HCT116 (cell line): ENCODE measurements around the gene LRP1. TPM values are rescaled to one million over a fixed set of nuclear protein-coding genes. Genes with fewer than 3 reads are reported as not detected.

Experiments
- ATAC-seq: fragments of 200-7000 bp; cut with Tn5 transposase; 2 replicates; pipeline ENCODE4 v1.9.1; 2020; ENCODE audit warnings: mild to moderate bottlenecking, moderate library complexity
- BruUV-seq: library from RNA; stranded (reverse); fragments of 400-500 nt; replicated peaks from 2 replicates; lab custom pipeline; 2021; lab: Mats Ljungman, UMichigan
- CTCF ChIA-PET: fragments of 300-600 bp; sonication (Branson Sonifier 250); formaldehyde crosslinking; loops from one replicate; lab custom pipeline; 2021; ENCODE audit warnings: antibody characterized with exemption; lab: Charles Lee
- POLR2A ChIA-PET: fragments of 300-600, 350-600 bp; sonication (Branson Sonifier 250); formaldehyde crosslinking; loops from one replicate; lab custom pipeline; 2021; ENCODE audit warnings: antibody characterized with exemption; lab: Charles Lee
- RAD21 ChIA-PET, 2 experiments: fragments of 300-600 bp; sonication (Branson Sonifier 250); formaldehyde crosslinking; loops; one replicate each; lab custom pipeline; 2023; ENCODE audit warnings: low total read pairs in 2 of 2; ENCODE audit not compliant: uncharacterized antibody in 2 of 2, unreplicated experiment in 2 of 2, low non-redundant PET in 1 of 2; lab: Charles Lee
- DNase-seq: peaks from one replicate; pipeline ENCODE4 v3.0.0-alpha.2; 2010; ENCODE audit warnings: low read depth, low spot score
- H2AFZ ChIP-seq: fragments of 200-600 bp; shearing (Covaris generic), sonication (generic); 2 replicates; pipeline ENCODE4 v1.6.1; 2017; ENCODE audit warnings: low read depth, mixed run types, mixed read lengths, antibody characterized with exemption, low read length; ENCODE audit not compliant: poor library complexity, severe bottlenecking
- H3K27ac ChIP-seq: 2 replicates; pipeline ENCODE4 v1.5.1; 2012; ENCODE audit warnings: low read depth, low read length
- H3K27me3 ChIP-seq: fragments of 200-600 bp; sonication (generic); 2 replicates; pipeline ENCODE4 v1.6.1; 2016; ENCODE audit warnings: mixed run types, low read length, mixed read lengths; ENCODE audit not compliant: insufficient read depth
- H3K36me3 ChIP-seq, 2 experiments: fragments of 200-500 bp in 1 of 2; fragments of 200-600 bp in 1 of 2; sonication (Bioruptor generic) in 1 of 2; sonication (generic) in 1 of 2; 2 replicates each; pipeline versions ENCODE4 v1.5.1 to v1.6.1; 2014 to 2016; ENCODE audit warnings: low read length in 2 of 2, inconsistent platforms in 1 of 2, mixed read lengths in 1 of 2, mixed run types in 1 of 2; ENCODE audit not compliant: insufficient read depth in 2 of 2, control insufficient read depth in 1 of 2
- H3K4me1 ChIP-seq, 2 experiments: fragments of 200-600 bp in 1 of 2; sonication (generic) in 1 of 2; 2 replicates each; pipeline versions ENCODE4 v1.5.1 to v1.6.1; 2012 to 2017; ENCODE audit warnings: low read length in 2 of 2, inconsistent platforms in 1 of 2, mild to moderate bottlenecking in 1 of 2, mixed read lengths in 1 of 2, mixed run types in 1 of 2, moderate library complexity in 1 of 2; ENCODE audit not compliant: insufficient read depth in 2 of 2, control insufficient read depth in 1 of 2
- H3K4me2 ChIP-seq: fragments of 200-600 bp; sonication (generic); 2 replicates; pipeline ENCODE4 v1.6.1; 2017; ENCODE audit warnings: mixed run types, low read length, mixed read lengths
- H3K4me3 ChIP-seq, 2 experiments: fragments of 200-600 bp in 1 of 2; sonication (generic) in 1 of 2; replicated peaks in 1 of 2; 2 replicates each; pipeline ENCODE4 v1.5.1; 2011 to 2016; ENCODE audit warnings: low read length in 2 of 2, control low read depth in 1 of 2, low read depth in 1 of 2, mild to moderate bottlenecking in 1 of 2, mixed read lengths in 1 of 2, mixed run types in 1 of 2
- H3K79me2 ChIP-seq: fragments of 200-600 bp; sonication (generic); 2 replicates; pipeline ENCODE4 v1.6.1; 2017; ENCODE audit warnings: mild to moderate bottlenecking, mixed run types, low read length, moderate library complexity, mixed read lengths; ENCODE audit not compliant: insufficient read depth
- H3K9ac ChIP-seq: fragments of 200-600 bp; sonication (generic); 2 replicates; pipeline ENCODE4 v1.6.1; 2016; ENCODE audit warnings: low read length, mixed read lengths
- H3K9me2 ChIP-seq: fragments of 200-600 bp; sonication (generic), shearing (Covaris generic); 2 replicates; pipeline ENCODE4 v1.6.1; 2017; ENCODE audit warnings: mixed run types, mild to moderate bottlenecking, moderate library complexity; ENCODE audit not compliant: insufficient read depth
- H3K9me3 ChIP-seq, 2 experiments: fragments of 200-500 bp in 1 of 2; fragments of 200-600 bp in 1 of 2; sonication (Bioruptor generic) in 1 of 2; sonication (generic) in 1 of 2; 2 replicates each; pipeline ENCODE4 v1.6.1; 2014 to 2017; ENCODE audit warnings: low read length in 2 of 2, mixed read lengths in 2 of 2, inconsistent platforms in 1 of 2, low read depth in 1 of 2, mild to moderate bottlenecking in 1 of 2, mixed run types in 1 of 2, moderate library complexity in 1 of 2; ENCODE audit not compliant: control insufficient read depth in 1 of 2, insufficient read depth in 1 of 2
- H4K20me1 ChIP-seq: fragments of 200-600 bp; sonication (generic), shearing (Covaris generic); 2 replicates; pipeline ENCODE4 v1.6.1; 2017; ENCODE audit warnings: mixed run types, mild to moderate bottlenecking, moderate library complexity; ENCODE audit not compliant: insufficient read depth
- EZH2 ChIP-seq: fragments of 200-600 bp; sonication (generic); IDR thresholded peaks from 2 replicates; pipeline ENCODE4 v1.6.1; 2017; ENCODE audit warnings: antibody characterized with exemption, mixed run types
- EZH2phosphoT487 ChIP-seq: fragments of 200-600 bp; IDR thresholded peaks from 2 replicates; pipeline ENCODE4 v1.6.1; 2018; ENCODE audit warnings: antibody characterized with exemption, borderline replicate concordance
- FOSL1 ChIP-seq: IDR thresholded peaks from 2 replicates; pipeline ENCODE4 v1.6.1; 2012; ENCODE audit warnings: low read depth
- POLR2A ChIP-seq: IDR thresholded peaks from 2 replicates; pipeline ENCODE4 v1.7.0; 2011; ENCODE audit warnings: borderline replicate concordance; ENCODE audit not compliant: insufficient read depth, insufficient read length; ENCODE audit errors: extremely low read depth
- SIN3A ChIP-seq: IDR thresholded peaks from 2 replicates; pipeline ENCODE4 v1.6.1; 2012; ENCODE audit warnings: low read depth
- TCF7L2 ChIP-seq: IDR thresholded peaks from 2 replicates; pipeline ENCODE4 v1.7.0; 2011; ENCODE audit warnings: borderline replicate concordance, inconsistent platforms; ENCODE audit not compliant: insufficient read depth, insufficient read length; ENCODE audit errors: extremely low read depth
- YY1 ChIP-seq: IDR thresholded peaks from 2 replicates; pipeline ENCODE4 v1.6.1; 2011; ENCODE audit warnings: low read length, low read depth, moderate library complexity, mild to moderate bottlenecking; ENCODE audit not compliant: insufficient replicate concordance; ENCODE audit errors: extremely low read depth
- ZFX ChIP-seq: fragments of 450-650 bp; IDR thresholded peaks from 2 replicates; pipeline ENCODE4 v1.6.1; 2017
- ZNF274 ChIP-seq: fragments of 200-500 bp; sonication (Bioruptor generic); IDR thresholded peaks from 2 replicates; pipeline ENCODE4 v1.6.1; 2014; ENCODE audit warnings: mild to moderate bottlenecking, low read depth, low read length, inconsistent platforms
- intact Hi-C: fragments of 100-400 bp; cut with micrococcal nuclease; formaldehyde crosslinking; loops from 2 replicates; pipeline ENCODE4 v1.10.0; 2022
- total RNA-seq: library from RNA; stranded (reverse); gene quantifications from one replicate; pipeline ENCODE4 v1.2.1, GENCODE V29; 2021; ENCODE audit not compliant: unreplicated experiment
- TF ChIP-seq, protein P1 (sequence below): IDR thresholded peaks from 2 replicates; pipeline ENCODE4 v1.6.1; 2012; ENCODE audit warnings: low read depth
- TF ChIP-seq, protein P2 (sequence below): IDR thresholded peaks from 2 replicates; pipeline ENCODE4 v1.6.1; 2012

LRP1 gene
- total RNA-seq, 1 experiment from 2014 or later: 12.0 TPM

DNA sequence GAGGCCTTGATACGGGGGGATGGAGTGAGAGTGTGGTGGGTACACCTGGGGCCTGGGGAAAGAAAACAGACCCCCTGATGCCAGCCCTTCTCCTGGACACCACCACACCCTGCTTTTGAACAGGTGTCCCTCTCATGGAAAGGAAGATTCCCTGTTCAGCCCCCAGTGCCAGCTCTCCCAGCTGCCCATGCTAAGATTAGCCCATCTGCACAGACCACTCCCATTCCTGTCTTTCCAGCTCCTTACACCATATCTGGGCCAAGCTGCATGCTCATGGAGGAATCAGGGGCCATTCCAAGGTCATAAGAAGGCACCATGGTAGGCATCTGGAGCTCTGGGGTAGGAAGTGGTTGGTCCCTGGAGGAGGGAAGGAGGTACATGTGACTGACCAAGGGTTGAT, 29.7 kb upstream of the LRP1 start:
- Histone ChIP-seq H3K36me3 (peaks cover 13 to 14% of the 10 kb centered on the region in 2 experiments; a peak in 2 of 4 replicates), H3K9me2 (no peaks in the 10 kb centered on the region), H3K4me1 (peaks cover 39 to 56% of the 10 kb centered on the region in 2 experiments), H3K79me2 (no peaks in the 10 kb centered on the region; the same call in 1 of the 2 replicates), H3K9me3 (no peaks in the 10 kb centered on the region), H3K4me2 (no peak overlapping the region), H3K27ac (no peak overlapping the region), H2AFZ (no peak overlapping the region), H3K4me3 (no peak overlapping the region)
- RAD21 ChIA-PET: interaction anchor here in 1 of 2 experiments (1.1 kb wide), 1 partner anchor 13 kb away, joined by 3 read pairs; the partner anchor contains the start of gene STAT6
- CTCF ChIA-PET: no interaction called here
- ATAC-seq: no peak
- DNase-seq: no peak
- POLR2A ChIA-PET: interaction anchor here (1.0 to 7.8 kb wide), 3 partner anchors 9 to 29 kb away, joined by 3 to 32 read pairs (median 3); partner anchors contain the start of gene NEMP1
- intact Hi-C loops: no loop called here
- TF ChIP-seq TCF7L2 (no peak), ZFX (no peak), FOSL1 (no peak), YY1 (no peak), EZH2phosphoT487 (no peak), ZNF274 (no peak), SIN3A (no peak), POLR2A (no peak), EZH2 (no peak)
- TF ChIP-seq, protein P1, sequence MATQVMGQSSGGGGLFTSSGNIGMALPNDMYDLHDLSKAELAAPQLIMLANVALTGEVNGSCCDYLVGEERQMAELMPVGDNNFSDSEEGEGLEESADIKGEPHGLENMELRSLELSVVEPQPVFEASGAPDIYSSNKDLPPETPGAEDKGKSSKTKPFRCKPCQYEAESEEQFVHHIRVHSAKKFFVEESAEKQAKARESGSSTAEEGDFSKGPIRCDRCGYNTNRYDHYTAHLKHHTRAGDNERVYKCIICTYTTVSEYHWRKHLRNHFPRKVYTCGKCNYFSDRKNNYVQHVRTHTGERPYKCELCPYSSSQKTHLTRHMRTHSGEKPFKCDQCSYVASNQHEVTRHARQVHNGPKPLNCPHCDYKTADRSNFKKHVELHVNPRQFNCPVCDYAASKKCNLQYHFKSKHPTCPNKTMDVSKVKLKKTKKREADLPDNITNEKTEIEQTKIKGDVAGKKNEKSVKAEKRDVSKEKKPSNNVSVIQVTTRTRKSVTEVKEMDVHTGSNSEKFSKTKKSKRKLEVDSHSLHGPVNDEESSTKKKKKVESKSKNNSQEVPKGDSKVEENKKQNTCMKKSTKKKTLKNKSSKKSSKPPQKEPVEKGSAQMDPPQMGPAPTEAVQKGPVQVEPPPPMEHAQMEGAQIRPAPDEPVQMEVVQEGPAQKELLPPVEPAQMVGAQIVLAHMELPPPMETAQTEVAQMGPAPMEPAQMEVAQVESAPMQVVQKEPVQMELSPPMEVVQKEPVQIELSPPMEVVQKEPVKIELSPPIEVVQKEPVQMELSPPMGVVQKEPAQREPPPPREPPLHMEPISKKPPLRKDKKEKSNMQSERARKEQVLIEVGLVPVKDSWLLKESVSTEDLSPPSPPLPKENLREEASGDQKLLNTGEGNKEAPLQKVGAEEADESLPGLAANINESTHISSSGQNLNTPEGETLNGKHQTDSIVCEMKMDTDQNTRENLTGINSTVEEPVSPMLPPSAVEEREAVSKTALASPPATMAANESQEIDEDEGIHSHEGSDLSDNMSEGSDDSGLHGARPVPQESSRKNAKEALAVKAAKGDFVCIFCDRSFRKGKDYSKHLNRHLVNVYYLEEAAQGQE: no peak
- TF ChIP-seq, protein P2, sequence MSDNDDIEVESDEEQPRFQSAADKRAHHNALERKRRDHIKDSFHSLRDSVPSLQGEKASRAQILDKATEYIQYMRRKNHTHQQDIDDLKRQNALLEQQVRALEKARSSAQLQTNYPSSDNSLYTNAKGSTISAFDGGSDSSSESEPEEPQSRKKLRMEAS: no peak
- TF ChIP-seq, all 23 proteins: peak for 0
- Histone ChIP-seq H4K20me1 (no peaks in the 10 kb centered on the region), H3K27me3 (no peaks in the 10 kb centered on the region), H3K9ac (no peak overlapping the region)
- BruUV-seq: no TSS peak
